NT2/D1 (cell line): ENCODE measurements around the gene BBX.

Source experiments
- DNase-seq: peaks from one replicate; pipeline ENCODE4 v3.0.0-alpha.2; 2011; ENCODE audit warnings: low read depth, low spot score
- H3K27me3 ChIP-seq: 2 replicates; pipeline ENCODE4 v1.6.0; 2011; ENCODE audit warnings: mild to moderate bottlenecking; ENCODE audit not compliant: insufficient read length, insufficient read depth
- H3K36me3 ChIP-seq: 2 replicates; pipeline ENCODE4 v1.6.1; 2011; ENCODE audit warnings: mild to moderate bottlenecking, low read length, mixed read lengths; ENCODE audit not compliant: insufficient read depth, insufficient read length
- H3K4me1 ChIP-seq: 2 replicates; pipeline ENCODE4 v1.5.1; 2011; ENCODE audit not compliant: insufficient read depth, insufficient read length
- H3K4me3 ChIP-seq: 2 replicates; pipeline ENCODE4 v1.5.1; 2011; ENCODE audit warnings: low read depth; ENCODE audit not compliant: insufficient read length
- H3K9ac ChIP-seq: 2 replicates; pipeline ENCODE4 v1.6.0; 2011; ENCODE audit warnings: low read depth; ENCODE audit not compliant: insufficient read length
- H3K9me3 ChIP-seq: 2 replicates; pipeline ENCODE4 v1.5.1; 2011; ENCODE audit warnings: mild to moderate bottlenecking, low read length; ENCODE audit not compliant: insufficient read depth
- SUZ12 ChIP-seq: IDR thresholded peaks from 2 replicates; pipeline ENCODE4 v1.6.1; 2011; ENCODE audit not compliant: insufficient read length, insufficient read depth; ENCODE audit errors: extremely low read depth
- YY1 ChIP-seq: IDR thresholded peaks from 2 replicates; pipeline ENCODE4 v1.6.1; 2011; ENCODE audit not compliant: insufficient read length, insufficient read depth
- ZNF274 ChIP-seq: IDR thresholded peaks from 2 replicates; pipeline ENCODE4 v1.6.1; 2011; ENCODE audit warnings: mild to moderate bottlenecking, low read depth, low read length

The BBX gene

DNA sequence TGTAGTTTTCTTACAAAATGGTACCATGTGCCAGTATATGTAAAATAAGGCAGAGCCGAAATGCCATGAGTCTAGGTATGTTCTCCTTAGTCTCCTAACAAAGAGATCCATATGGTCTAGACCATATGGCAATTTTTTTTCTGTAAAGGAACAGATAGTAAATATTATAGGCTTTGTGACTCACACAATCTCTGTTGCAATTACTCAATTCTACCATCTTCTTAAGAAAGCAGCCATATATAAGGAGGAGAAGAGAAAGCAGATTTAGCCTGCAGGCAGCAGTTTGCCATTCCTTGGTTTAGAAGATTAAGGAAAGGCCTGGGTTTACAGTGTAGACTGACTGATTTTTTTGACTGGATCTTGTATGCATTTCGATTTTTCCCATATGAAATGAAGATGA lies 16.3 kb upstream of the BBX start:
- H3K4me1 ChIP-seq: no peaks in the 10 kb centered on the region
- H3K9ac ChIP-seq: no peak overlapping the region
- no peak overlapping the region for H3K4me3 ChIP-seq
- no peaks in the 10 kb centered on the region for H3K9me3 ChIP-seq
- no peaks in the 10 kb centered on the region for H3K36me3 ChIP-seq
- no peaks in the 10 kb centered on the region for H3K27me3 ChIP-seq
- TF ChIP-seq YY1: no peak
- no peak for TF ChIP-seq ZNF274
- TF ChIP-seq SUZ12: no peak
- no peak for DNase-seq

DNA sequence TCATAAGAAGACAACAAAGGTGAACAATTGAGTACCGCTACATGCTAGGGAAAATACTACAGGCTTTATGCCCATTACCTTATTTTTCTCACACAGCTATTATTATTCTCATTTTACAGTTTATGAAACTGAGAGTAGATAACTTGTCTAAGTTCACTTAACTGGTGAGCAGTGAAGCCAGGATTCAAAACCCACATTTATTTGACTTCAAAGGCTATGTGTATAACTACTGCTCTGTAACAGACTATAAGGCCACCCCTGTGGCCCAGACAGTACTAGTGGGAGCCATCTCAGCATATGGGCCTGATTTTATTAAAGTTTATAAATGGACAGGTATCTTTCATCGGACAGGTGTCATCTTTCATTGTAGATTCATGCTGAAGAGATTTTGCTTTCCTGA lies 14.4 kb upstream of the BBX start:
- H3K4me3 ChIP-seq: no peak overlapping the region
- no peak for DNase-seq
- no peaks in the 10 kb centered on the region for H3K4me1 ChIP-seq
- H3K36me3 ChIP-seq: no peaks in the 10 kb centered on the region
- H3K9ac ChIP-seq: no peak overlapping the region
- TF ChIP-seq YY1 (no peak), ZNF274 (no peak), SUZ12 (no peak)
- no peaks in the 10 kb centered on the region for H3K9me3 ChIP-seq
- H3K27me3 ChIP-seq: no peaks in the 10 kb centered on the region

DNA sequence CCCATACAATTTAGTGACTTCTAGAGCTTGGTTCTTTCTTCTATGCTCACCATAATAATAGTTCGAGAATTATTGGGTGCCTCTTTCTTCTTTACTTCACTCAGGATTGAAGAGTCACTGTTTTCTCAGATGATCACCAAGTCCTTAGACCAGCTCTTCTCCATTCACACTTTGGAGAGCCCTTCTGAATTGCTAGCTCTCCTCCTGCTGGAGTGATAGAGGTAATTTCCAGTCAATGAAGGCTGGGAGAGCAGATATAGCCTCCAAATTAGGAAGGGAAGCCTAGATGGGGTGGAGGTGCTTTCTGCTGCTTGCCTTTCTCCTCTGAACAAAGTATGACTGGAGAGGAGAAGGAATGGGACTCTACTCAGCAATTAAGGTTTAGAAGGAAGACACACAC lies 10.7 kb upstream of the BBX start:
- Histone ChIP-seq H3K4me3 (no peak overlapping the region), H3K9ac (no peak overlapping the region), H3K27me3 (no peaks in the 10 kb centered on the region), H3K9me3 (no peaks in the 10 kb centered on the region), H3K36me3 (no peaks in the 10 kb centered on the region), H3K4me1 (no peaks in the 10 kb centered on the region)
- no peak for DNase-seq
- no peak for TF ChIP-seq ZNF274
- no peak for TF ChIP-seq SUZ12
- no peak for TF ChIP-seq YY1

DNA sequence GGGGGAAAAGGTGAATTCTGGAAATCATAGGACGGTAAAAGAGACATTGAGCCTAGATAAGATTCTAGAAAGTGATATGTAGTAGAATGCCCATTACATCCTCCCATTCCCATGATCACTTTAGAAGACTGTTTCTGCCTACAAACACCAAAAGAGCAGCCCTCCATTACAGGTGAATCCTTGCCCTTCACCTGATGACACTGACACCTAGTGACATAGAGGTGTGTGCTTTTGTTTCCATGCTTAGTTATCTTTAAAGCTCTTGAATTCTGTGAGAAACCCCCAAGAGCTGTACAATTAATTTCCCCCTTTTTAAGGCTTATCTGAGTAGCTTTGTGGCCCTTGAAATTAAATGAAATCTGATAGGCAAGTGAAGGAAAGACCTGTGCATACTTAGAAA lies 8.3 kb upstream of the BBX start:
- no peak for TF ChIP-seq SUZ12
- no peak for TF ChIP-seq YY1
- TF ChIP-seq ZNF274: no peak
- no peak for DNase-seq
- no peaks in the 10 kb centered on the region for H3K36me3 ChIP-seq
- H3K4me1 ChIP-seq: no peaks in the 10 kb centered on the region
- H3K27me3 ChIP-seq: no peaks in the 10 kb centered on the region
- no peaks in the 10 kb centered on the region for H3K9me3 ChIP-seq
- no peak overlapping the region for H3K4me3 ChIP-seq
- H3K9ac ChIP-seq: no peak overlapping the region

DNA sequence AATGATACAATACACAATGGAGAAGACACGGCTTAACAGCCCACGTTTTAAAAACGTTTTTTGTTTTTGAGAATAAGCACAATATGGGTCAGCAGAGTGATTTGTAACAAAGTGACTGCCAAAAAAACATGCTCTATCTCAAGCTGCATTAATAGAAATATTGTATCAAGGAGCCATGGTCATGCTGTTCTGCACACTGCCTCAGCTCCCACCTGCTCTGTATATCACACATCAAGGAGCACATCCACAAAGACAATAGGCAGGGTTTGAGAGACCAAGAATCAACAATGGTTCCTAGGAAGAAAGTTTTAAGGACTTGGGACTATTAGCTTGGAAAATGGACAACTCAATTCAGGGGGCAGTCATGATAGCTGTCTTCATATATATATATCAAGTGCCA lies 6.3 kb upstream of the BBX start:
- TF ChIP-seq YY1: no peak
- no peak for TF ChIP-seq SUZ12
- no peak for TF ChIP-seq ZNF274
- H3K27me3 ChIP-seq: no peaks in the 10 kb centered on the region
- no peak overlapping the region for H3K4me3 ChIP-seq
- H3K36me3 ChIP-seq: no peaks in the 10 kb centered on the region
- DNase-seq: no peak
- H3K9ac ChIP-seq: no peak overlapping the region
- H3K9me3 ChIP-seq: no peaks in the 10 kb centered on the region
- no peaks in the 10 kb centered on the region for H3K4me1 ChIP-seq

DNA sequence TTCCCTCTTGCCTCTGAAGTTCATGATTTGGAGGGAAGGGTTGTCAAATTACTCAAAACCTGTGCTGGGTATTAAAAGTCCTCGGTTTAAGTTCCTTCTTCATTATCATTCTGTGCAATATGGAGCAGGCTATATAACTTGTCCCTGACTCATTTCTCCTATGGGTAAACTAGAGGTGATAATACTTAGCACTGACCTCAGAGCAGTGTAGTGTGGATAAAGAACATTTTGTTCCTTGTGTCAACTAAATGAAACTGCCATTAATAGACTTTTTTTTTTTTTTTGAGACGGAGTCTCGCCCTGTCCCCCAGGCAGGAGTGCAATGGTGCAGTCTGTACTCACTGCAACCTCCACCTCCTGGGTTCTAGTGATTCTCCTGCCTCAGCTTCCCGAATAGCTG lies 2.2 kb upstream of the BBX start:
- H3K9me3 ChIP-seq: no peaks in the 10 kb centered on the region
- DNase-seq: no peak
- peaks cover 4% of the 10 kb centered on the region for H3K27me3 ChIP-seq
- H3K4me3 ChIP-seq: no peak overlapping the region
- no peak overlapping the region for H3K9ac ChIP-seq
- no peak for TF ChIP-seq ZNF274
- no peak for TF ChIP-seq SUZ12
- no peak for TF ChIP-seq YY1
- no peaks in the 10 kb centered on the region for H3K4me1 ChIP-seq
- no peaks in the 10 kb centered on the region for H3K36me3 ChIP-seq

DNA sequence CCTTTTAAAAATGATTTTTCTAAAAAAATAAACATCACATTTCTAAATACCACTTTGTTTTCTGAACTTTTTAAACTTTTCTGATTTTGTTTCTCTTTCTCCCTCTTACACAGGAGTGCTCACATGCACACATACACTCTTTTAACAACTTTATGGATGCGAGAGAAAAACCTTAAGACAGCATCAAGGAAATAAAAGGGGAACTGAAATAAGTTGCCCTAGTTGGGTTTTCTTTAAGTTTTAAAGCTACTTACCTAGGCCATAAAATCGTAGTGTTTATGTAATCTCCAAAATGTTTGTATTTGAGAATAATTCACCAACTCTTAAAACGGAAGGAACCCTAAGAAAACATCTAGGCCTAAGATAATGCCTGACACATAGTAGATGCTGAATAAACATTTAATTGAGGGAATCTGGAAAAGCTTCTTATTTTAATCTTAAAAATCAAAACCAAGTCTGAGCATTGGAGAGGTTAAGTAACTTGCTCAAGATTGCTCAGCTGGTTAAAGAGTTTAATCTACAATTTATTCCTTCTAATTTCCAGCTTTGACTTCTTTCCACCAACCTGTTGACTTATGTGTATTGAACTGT lies 1.2 kb upstream of the BBX start:
- H3K36me3 ChIP-seq: no peaks in the 10 kb centered on the region
- no peak overlapping the region for H3K9ac ChIP-seq
- DNase-seq: no peak
- H3K4me1 ChIP-seq: no peaks in the 10 kb centered on the region
- TF ChIP-seq ZNF274 (no peak), YY1 (no peak), SUZ12 (no peak)
- H3K27me3 ChIP-seq: peaks cover 15% of the 10 kb centered on the region
- H3K9me3 ChIP-seq: no peaks in the 10 kb centered on the region
- no peak overlapping the region for H3K4me3 ChIP-seq

DNA sequence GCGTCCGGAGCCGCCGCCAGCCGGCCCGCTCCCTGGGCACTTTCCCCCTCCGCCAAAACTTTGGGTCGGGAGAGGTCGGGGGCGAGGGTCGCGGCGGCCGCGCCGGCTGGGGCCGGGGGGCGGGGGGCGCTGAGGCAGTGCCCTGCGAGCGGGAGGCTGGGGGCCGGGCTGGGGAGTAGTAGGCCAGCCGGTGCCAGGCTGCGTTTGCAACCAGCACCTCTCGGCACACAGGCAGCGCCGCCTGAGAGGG lies 452 bp downstream of the BBX start:
- no peaks in the 10 kb centered on the region for H3K9me3 ChIP-seq
- TF ChIP-seq ZNF274 (no peak), YY1 (no peak), SUZ12 (no peak)
- peak overlapping the region; percentile 73 for H3K9ac ChIP-seq
- no peak for DNase-seq
- H3K4me3 ChIP-seq: peak overlapping the region; percentile 75
- peaks cover 7% of the 10 kb centered on the region for H3K36me3 ChIP-seq
- H3K4me1 ChIP-seq: no peaks in the 10 kb centered on the region
- peaks cover 17% of the 10 kb centered on the region for H3K27me3 ChIP-seq
